Gastroesophageal sphincter (tissue), 4 donors: ENCODE data around the gene SAMD9. TPM values are rescaled to one million over a fixed set of nuclear protein-coding genes. Genes with fewer than 3 reads are reported as not detected.
"Not testable (repeated sequence)": the region's sequence is repeated elsewhere in the genome, so short reads cannot be mapped to it uniquely, and the experiment has no call there.

Experiments
- ATAC-seq: fragments of 150-250 bp; one replicate; pipeline ENCODE4 v1.9.1; 2016; ENCODE audit warnings: mild to moderate bottlenecking, moderate library complexity
- H3K27ac ChIP-seq, 4 donors: fragments of 200-600 bp; sonication (generic) in 3 of 4; 1 replicate in 3 of 4; 2 replicates in 1 of 4; pipeline ENCODE4 v1.5.1; 2016 to 2019
- H3K27me3 ChIP-seq: fragments of 200-600 bp; sonication (generic); one replicate; pipeline ENCODE4 v1.5.1; 2019
- H3K36me3 ChIP-seq, 2 donors: fragments of 200-600 bp; sonication (generic); one replicate each; pipeline ENCODE4 v1.5.1; 2019; ENCODE audit warnings: control low read depth in 1 of 2
- H3K4me1 ChIP-seq, 3 donors: fragments of 200-600 bp; sonication (generic); 1 replicate in 2 of 3; 2 replicates in 1 of 3; pipeline ENCODE4 v1.5.1; 2016 to 2019; ENCODE audit warnings: control low read depth in 2 of 3
- H3K4me3 ChIP-seq, 2 donors: fragments of 200-600 bp; sonication (generic); one replicate each; pipeline ENCODE4 v1.5.1; 2019; ENCODE audit warnings: mild to moderate bottlenecking in 1 of 2, moderate library complexity in 1 of 2
- H3K9me3 ChIP-seq, 3 donors: fragments of 200-600 bp; sonication (generic); one replicate each; pipeline ENCODE4 v1.5.1; 2017 to 2019; ENCODE audit warnings: control low read depth in 2 of 3
- CTCF ChIP-seq, 4 experiments: fragments of 200-600 bp in 2 of 4; fragments of 450-650 bp in 2 of 4; sonication (generic) in 1 of 4; IDR thresholded peaks; one replicate each; pipeline ENCODE4 v1.5.1; 2017 to 2019; ENCODE audit warnings: antibody characterized with exemption in 4 of 4, mild to moderate bottlenecking in 2 of 4, moderate library complexity in 2 of 4
- EP300 ChIP-seq: sonication (generic); formaldehyde crosslinking; IDR thresholded peaks from one replicate; pipeline ENCODE4 v1.6.1; 2017; ENCODE audit warnings: antibody characterized with exemption, mild to moderate bottlenecking
- POLR2A ChIP-seq, 2 donors: fragments of 450-650 bp; IDR thresholded peaks; one replicate each; pipeline ENCODE4 v1.6.1; 2017; ENCODE audit warnings: antibody characterized with exemption in 2 of 2, mild to moderate bottlenecking in 2 of 2, moderate library complexity in 1 of 2
- POLR2AphosphoS5 ChIP-seq: sonication (generic); formaldehyde crosslinking; IDR thresholded peaks from one replicate; pipeline ENCODE4 v1.6.1; 2017; ENCODE audit warnings: antibody characterized with exemption
- WGBS, 2 donors: methylation state at CpG; one replicate each; pipeline ENCODE4 v1.1.5; 2018; ENCODE audit warnings: low coverage in 1 of 2; 5-methylcytosine and 5-hydroxymethylcytosine counted together
- total RNA-seq, 4 donors: library from RNA; depleted of rRNA; stranded (reverse); fragments of >200 nt; gene quantifications; one replicate each; pipeline ENCODE4 v1.1.0, GENCODE V29; 2016

Gene SAMD9
- total RNA-seq, 4 donors from 2014 or later, result 2.4 to 12.2 (median 5.0) TPM

DNA sequence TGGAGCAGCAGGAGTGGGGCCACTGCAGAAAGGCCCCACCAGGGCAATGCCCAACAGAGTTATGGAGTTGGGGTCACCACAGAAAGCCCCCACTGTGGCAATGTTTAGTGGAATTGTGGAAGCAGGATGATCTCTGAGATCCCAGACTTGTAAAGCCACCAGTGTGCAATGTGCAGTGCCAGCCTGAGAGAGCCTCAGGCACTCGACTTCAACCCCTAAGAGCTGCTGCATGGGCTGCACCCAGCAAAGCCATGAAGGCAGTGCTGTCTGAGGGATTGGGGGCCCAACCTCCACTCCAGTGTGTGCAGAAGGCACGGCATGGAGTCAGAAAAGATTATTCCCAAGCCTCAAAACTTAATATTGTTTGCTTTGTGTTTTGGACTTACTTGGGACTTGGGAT is 20.4 kb downstream of the SAMD9 start:
- no peak for TF ChIP-seq POLR2AphosphoS5
- Histone ChIP-seq H3K36me3 (no peaks in the 10 kb centered on the region), H3K27me3 (no peaks in the 10 kb centered on the region), H3K9me3 (peaks cover 0 to 63% (median 0%) of the 10 kb centered on the region in 3 donors), H3K4me1 (no peaks in the 10 kb centered on the region), H3K27ac (no peak overlapping the region), H3K4me3 (no peak overlapping the region)
- no peak for ATAC-seq
- 67 to 100% methylated on average over 1 of the region's 2 CpGs for WGBS, 2 donors

- no peaks in the 10 kb centered on the region for H3K27me3 ChIP-seq
- peaks cover 0 to 23% (median 0%) of the 10 kb centered on the region in 3 donors for H3K9me3 ChIP-seq
- H3K36me3 ChIP-seq, result no peaks in the 10 kb centered on the region
- no peak overlapping the region for H3K27ac ChIP-seq
- H3K4me1 ChIP-seq, result no peaks in the 10 kb centered on the region
- 80% methylated on average over 1 of the region's 1 CpG; no CpG with 5 or more reads in 1 of the 2 donors for WGBS, 2 donors
- no peak overlapping the region for H3K4me3 ChIP-seq
- no peak for ATAC-seq
- no peak for TF ChIP-seq POLR2AphosphoS5
Measured at GRCh38 chr7:93092757-93093370, 24.9 kb downstream of the SAMD9 start.

DNA sequence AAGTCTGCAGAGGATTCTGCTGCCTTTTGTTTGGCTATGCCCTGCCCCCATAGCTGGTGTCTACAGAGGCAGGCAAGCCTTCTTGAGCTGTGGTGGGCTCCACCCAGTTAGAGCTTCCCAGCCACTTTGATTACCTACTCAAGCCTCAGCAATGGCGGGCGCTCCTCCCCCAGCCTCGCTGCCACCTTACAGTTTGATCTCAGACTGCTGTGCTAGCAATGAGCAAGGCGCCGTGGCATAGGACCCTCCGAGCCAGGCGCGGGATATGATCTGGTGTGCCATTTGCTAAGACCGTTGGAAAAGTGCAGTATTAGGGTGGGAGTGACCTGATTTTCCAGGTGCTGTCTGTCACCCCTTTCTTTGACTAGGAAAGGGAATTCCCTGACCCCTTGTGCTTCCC is 44.4 kb downstream of the SAMD9 start:
- not testable (repeated sequence) for ATAC-seq, H3K36me3 ChIP-seq, H3K4me3 ChIP-seq, H3K27ac ChIP-seq, H3K27me3 ChIP-seq, H3K4me1 ChIP-seq
- peaks cover 0 to 15% (median 0%) of the 10 kb centered on the region in 3 donors for H3K9me3 ChIP-seq
- no CpG with 5 or more reads among the region's 9 CpGs for WGBS, 2 donors

GRCh38 chr7:93062599-93062998 is 55.2 kb downstream of the SAMD9 start:
- Histone ChIP-seq H3K36me3 (no peaks in the 10 kb centered on the region), H3K4me3 (no peak overlapping the region), H3K27ac (no peak overlapping the region), H3K4me1 (no peaks in the 10 kb centered on the region), H3K27me3 (peaks cover 4% of the 10 kb centered on the region), H3K9me3 (peaks cover 0 to 11% (median 0%) of the 10 kb centered on the region in 3 donors)
- ATAC-seq, result no peak
- TF ChIP-seq EP300 (no peak), POLR2A (IDR thresholded peaks at IDR 0.05) (no peak), POLR2AphosphoS5 (no peak), CTCF (IDR thresholded peaks at IDR 0.05) (no peak)
- 73 to 75% methylated on average over 2 to 3 of the region's 4 CpGs for WGBS, 2 donors

GRCh38 chr7:93060865-93061264 is 56.9 kb downstream of the SAMD9 start:
- no peak overlapping the region for H3K4me3 ChIP-seq
- no peak for ATAC-seq
- peaks cover 4% of the 10 kb centered on the region for H3K27me3 ChIP-seq
- TF ChIP-seq POLR2AphosphoS5, result no peak
- TF ChIP-seq CTCF (IDR thresholded peaks at IDR 0.05), result no peak
- no peak for TF ChIP-seq EP300
- TF ChIP-seq POLR2A (IDR thresholded peaks at IDR 0.05), result no peak
- no peak overlapping the region for H3K27ac ChIP-seq
- no peaks in the 10 kb centered on the region for H3K36me3 ChIP-seq
- peaks cover 0 to 5% (median 0%) of the 10 kb centered on the region in 3 donors for H3K9me3 ChIP-seq
- WGBS, 2 donors, result 88 to 90% methylated on average over 4 to 5 of the region's 5 CpGs
- H3K4me1 ChIP-seq, result no peaks in the 10 kb centered on the region

DNA sequence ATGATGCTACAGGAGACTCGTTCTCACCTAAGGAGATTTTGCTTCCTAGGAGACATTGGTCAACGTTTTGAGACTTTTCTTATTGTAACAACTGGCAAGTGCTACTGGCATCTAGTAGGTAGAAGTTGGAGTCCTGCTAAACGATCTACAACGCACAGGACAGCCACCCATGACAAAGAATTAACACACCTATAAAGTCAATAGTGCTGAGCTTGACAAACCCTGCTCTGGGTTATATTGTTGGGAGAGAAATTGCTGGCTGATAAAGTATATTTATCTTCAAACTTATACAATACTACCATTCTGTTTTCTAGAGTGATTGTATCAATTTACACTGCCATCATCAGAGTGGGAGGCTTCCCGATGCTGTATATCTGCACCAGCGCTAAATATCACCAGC is 57.8 kb downstream of the SAMD9 start:
- H3K4me3 ChIP-seq, result no peak overlapping the region
- WGBS, 2 donors, result 72 to 90% methylated on average over 4 to 6 of the region's 6 CpGs
- TF ChIP-seq POLR2A (IDR thresholded peaks at IDR 0.05) (no peak), CTCF (IDR thresholded peaks at IDR 0.05) (no peak)
- H3K27me3 ChIP-seq, result peaks cover 4% of the 10 kb centered on the region
- H3K9me3 ChIP-seq, result no peaks in the 10 kb centered on the region
- no peaks in the 10 kb centered on the region for H3K4me1 ChIP-seq
- ATAC-seq, result no peak
- H3K36me3 ChIP-seq, result no peaks in the 10 kb centered on the region
- H3K27ac ChIP-seq, result no peak overlapping the region

GRCh38 chr7:93056621-93057020 is 61.2 kb downstream of the SAMD9 start:
- 87 to 100% methylated on average over 1 of the region's 1 CpG for WGBS, 2 donors
- H3K27ac ChIP-seq, H3K4me1 ChIP-seq: not testable (repeated sequence)

More at GRCh38 chr7:93056621-93057020, 61.2 kb downstream of the SAMD9 start:
- not testable (repeated sequence) for H3K27me3 ChIP-seq, ATAC-seq, H3K9me3 ChIP-seq, H3K36me3 ChIP-seq, H3K4me3 ChIP-seq
